Testis (tissue), 2 donors: ENCODE results near the gene IMMT.

Experiments
- CTCF ChIP-seq, 3 experiments: fragments of 450-650 bp in 2 of 3; fragments of 200-600 bp in 1 of 3; sonication (generic) in 1 of 3; IDR thresholded peaks; one replicate each; pipeline ENCODE4 v1.5.1; 2016 to 2019; ENCODE audit warnings: antibody characterized with exemption in 3 of 3, mild to moderate bottlenecking in 2 of 3, moderate library complexity in 1 of 3
- POLR2A ChIP-seq: fragments of 450-650 bp; IDR thresholded peaks from one replicate; pipeline ENCODE4 v1.6.1; 2017; ENCODE audit warnings: antibody characterized with exemption, mild to moderate bottlenecking, moderate library complexity

- no peak for TF ChIP-seq POLR2A
- TF ChIP-seq CTCF (IDR thresholded peaks at IDR 0.05), result no peak
These were observed 43.1 kb upstream of the IMMT start for GRCh38 chr2:86238354-86238753.
